DMS114 treated with DMSO at 0.1 percent for 48 hours (cell line): Measurements from ENCODE around the gene SUPT5H.
A peak's percentile ranks its signal among the peaks of the same experiment; 100 is the strongest.

Experiments used
- DNase-seq: peaks from one replicate; lab custom pipeline; 2025; ENCODE audit not compliant: unreplicated experiment; lab: John Stamatoyannopoulos, UW

The SUPT5H gene

DNA sequence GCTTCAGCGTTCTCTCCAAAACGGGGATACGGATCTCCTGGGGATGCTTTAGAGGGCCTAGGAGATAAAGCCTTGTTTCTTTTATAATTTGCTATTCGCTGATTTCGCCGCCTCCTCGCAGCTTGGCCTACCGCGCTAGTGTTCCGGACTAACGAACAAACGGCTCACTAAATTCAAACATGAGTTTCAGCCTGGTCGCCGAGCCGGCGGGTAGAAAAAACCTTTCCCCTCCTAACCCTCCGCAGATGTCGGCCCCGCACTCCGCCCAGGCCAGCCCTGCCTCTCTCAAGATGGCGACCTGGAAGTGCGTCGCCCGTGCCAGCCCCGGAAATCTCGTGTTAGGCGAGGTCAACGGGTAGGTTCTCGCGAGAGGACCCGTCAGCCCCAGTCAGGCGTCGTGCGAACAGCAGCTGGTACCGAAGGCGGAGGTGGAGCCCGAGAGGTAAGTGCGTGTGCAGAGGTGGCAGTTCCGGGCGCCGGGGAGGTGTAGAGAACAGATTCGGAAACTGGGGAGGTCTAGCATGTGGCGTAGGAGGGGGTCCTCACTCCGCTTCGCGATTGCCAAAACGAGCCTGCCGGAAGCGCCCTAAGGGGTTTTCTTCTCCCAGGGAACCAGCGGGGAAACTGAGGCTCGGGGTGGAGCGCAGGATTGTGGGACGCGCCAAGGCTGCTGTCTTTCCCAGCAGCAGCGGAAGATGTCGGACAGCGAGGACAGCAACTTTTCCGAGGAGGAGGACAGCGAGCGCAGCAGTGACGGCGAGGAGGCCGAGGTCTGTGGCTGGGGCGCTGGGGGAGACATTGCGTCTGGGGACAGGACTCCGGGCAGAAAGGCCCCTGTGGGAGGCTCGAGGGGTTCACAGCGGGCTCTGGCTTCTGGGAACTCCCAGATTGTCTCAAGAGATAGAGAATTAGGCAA, at the start of gene SUPT5H:
TSS of gene SUPT5H (plus strand) at position 387 of the 916 bp plus-strand sequence. CDS start at position 696, 309 bp downstream.
- peak; percentile 89 for DNase-seq

DNA sequence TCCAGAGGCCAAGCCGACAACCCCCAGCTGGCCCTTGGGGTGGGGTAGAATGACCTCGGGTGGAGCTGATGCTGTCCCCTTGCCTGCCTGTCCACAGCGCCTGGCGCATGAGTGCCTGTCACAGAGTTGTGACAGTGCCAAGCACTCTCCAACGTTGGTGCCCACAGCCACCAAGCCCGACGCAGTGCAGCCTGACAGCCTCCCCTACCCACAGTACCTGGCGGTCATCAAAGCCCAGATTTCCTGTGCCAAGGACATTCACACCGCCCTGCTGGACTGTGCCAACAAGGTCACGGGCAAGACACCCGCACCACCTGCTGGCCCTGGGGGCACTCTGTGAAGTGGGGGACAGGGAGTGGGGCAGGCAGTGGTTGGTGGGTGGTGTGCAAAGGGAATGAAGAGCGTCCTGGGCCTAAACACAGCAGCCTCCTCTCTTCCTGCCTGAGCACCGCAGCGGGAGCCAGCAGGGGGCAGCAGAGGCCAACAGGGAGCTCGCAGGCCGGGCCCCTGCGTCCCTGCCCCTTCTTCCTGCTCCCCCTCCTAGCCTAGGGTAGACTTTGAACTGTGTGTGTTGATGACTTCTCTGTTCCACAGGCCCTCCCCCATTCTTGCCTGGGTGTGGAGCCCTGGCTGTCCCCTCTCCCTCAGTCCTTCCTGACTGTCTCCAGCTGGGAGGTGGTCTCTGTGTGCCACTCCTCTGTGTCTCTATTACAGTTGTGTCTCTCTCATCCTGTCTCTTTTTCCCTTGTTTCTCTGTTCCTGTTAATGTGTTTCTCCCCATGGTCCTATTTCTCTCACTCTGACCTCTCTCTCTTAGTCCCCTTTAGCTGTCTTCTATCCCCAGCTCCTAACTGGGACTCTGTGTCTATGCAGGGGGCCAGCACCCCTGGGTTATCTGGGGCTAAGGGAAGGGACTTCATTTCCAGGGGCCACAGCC, 47.8 kb upstream of the SUPT5H start:
- DNase-seq = peak; percentile 42

GRCh38 chr19:39398297-39398864, 47.0 kb upstream of the SUPT5H start:
- no peak for DNase-seq

DNA sequence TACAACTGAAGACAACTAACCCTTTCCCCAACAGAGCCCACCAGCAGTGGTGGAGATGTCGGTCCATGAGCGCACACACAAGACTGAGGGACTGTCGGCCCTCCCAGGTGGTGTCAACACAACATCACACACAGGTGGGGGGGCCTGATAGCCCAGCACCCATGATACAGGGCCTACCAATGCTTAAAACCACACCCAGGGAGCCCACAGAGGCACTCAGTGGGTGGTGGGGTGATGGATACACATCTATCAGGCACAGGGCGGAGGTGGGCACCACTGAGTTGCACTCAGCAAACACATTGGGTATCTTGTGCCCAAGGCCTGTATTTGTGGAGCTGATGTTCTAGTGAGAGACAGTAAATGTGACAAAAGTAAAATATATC, 45.7 kb upstream of the SUPT5H start:
- DNase-seq = no peak

DNA sequence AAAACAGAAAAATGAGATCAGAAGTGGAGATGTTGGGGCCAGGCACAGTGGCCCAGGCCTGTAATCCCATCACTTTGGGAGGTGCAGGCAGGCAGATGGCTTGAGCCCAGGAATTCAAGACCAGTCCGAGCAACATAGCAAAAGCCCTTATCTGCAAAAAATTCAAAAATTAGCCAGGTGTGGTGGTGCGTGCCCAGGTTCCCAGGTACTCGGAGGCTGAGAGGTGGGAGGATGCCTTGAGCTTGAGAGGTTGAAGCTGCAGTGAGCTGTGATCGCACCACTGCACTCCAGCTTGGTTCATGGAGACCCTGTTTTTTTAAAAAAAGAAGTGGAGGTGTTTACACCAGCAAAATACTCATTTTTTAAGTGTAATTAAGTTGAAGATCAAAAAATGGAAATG, 45.3 kb upstream of the SUPT5H start:
- DNase-seq = no peak

- DNase-seq = no peak
Measured at GRCh38 chr19:39401070-39401548, 44.3 kb upstream of the SUPT5H start.

GRCh38 chr19:39401549-39402345, 43.6 kb upstream of the SUPT5H start:
- DNase-seq = no peak

DNA sequence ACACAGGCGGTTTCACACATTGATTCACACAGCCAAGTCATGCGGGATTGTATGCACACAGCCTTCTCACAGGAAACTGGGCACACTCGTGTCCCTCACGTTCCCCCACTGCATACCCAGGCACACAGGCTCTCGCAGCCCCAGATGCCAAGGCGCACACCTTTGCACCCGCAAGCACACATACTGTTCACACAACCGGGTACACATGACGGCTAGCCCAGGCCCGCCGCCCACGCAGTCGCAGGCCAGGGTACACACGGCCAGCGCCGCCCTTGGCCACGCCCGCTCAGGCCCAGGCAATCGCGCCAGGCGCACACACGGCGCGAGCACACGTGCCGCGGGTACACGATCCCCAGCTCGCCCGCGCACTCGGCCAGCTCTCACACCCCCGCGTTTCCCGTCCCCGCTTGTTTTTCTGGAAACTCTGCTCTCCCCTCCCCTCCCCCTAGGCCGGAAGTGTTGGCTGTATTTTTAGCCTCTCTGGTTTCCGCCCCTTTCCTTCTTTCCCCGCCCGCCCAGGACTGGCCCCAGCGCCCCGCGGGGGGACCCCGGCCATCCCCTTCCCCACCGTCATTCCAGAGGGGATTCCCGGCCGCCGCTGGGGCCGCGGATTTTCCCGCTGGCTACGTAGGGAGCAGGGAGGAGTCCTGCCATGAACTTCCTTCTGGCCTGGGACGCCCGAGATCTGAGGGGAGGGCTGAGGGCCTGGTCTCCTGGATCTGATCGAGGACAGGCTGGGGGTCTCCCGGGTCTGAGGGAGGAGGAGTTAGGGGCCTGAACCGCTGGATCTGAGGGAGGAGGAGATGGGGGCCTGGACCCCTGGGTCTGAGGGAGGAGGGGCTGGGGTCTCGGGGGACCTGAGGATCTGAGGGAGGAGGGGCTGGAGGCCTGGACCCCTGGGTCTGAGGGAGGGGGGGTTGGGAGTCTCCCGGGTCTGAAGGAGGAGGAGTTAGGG, 42.8 kb upstream of the SUPT5H start:
- DNase-seq = peak; percentile 20

DNA sequence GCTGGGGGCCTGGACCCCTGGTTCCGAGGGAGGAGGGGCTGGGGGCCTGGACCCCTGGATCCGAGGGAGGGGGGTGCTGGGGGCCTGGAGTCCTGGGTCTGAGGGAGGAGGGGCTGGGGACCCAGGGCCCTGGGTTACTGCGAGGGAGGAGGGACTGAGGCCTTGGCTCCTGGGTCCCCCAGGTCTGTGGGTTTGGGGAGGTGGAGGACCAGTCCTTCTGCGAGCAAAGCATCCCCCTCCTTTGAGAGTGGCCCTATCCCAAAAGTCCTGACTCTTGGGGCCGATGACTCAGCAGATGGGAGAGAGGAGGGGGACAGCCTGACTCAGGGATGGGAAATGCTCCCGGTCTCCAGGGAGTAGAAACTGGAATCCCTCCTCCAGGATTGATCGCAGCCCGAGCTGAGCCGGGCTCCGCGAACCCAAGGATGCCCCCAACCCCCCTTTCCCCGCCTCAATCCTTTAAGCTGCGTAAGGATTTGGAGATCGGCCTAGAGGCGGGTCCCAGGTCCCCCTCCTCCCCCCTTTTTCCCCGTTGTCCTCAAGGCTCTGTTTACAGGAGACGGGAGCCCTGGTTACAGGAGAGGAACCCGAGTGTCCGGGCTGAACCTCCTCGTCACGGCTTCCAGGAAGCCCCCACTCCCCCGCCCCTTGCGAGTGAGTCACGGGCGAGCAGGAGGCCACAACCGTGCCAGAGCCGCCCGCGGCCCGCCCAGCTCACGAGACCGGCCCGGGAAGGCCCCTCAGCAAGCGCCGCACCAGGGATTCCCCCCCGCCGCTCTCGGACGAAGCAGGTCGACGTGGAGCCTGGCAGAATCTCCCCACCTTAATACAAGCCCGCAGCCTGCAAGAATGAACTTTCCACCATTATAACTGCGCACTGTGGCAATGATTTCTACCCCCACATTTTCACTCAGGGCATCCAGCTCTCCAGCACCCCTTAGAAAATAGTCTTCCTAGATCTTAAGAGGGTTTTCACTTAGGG, 41.8 kb upstream of the SUPT5H start:
- peak; percentile 23 for DNase-seq

DNA sequence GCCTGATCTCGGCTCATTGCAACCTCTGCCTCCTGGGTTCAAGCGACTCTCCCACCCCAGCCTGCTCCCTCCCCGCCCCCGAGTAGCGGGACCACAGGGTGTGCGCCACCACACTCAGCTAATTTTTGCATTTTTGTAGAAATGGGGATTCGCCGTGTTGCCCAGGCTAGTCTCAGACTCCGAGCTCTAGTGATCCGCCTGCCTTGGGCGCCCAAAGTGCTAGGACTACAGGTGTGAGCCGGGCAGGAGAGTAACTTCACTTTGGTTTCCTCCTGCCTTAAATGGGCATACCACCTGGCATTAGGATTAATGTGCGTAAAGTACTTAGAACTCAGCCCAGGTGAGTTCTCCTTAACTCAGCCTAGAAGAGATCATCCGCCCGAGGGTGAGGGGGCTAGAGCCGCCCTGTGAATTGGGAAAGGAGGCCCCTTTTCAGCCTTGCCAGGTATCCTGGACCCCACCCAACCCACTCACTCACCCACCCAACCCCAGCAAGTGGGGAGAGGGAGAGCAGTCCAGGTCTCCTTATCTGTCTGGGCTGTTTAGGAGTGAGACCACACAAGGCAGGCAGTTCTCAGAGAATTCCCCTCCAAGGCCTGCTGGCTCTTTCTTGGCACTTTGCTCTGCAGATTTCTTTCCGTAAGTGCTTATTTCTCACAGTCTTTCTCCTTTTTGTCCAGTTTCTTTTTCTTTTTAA, 40.0 kb upstream of the SUPT5H start:
- DNase-seq = no peak

DNA sequence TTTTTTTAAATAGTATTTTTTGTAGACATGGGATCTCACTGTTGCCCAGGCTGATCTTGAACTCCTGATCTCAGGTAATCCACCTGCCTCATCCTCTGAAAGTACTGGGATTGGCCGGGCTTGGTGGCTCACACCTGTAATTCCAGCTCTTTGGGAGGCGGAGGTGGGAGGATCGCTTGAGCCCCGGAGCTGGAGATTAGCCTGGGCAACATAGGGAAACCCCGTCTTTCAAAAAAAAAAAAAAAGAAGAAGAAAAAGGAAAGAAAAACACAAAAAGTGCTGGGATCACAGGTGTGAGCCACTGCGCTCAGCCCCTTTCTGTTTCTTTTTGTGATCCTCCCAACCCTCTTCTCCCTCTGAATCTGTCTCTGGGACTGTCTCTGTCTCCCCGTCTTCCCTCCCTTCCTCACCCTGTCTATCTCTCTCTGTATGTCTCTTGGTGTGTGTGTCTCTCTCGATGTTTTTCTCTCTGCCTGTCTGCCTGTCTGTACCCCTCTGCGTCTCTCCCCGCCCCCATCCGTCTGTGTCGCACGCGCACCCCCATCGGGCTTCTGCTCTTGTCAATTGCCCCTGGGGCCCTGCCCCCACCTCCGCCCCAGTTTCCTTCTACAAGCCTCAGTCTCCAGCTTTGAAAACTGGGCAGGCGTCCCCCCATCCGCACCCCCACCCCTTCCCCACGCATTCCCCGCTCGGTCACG, 39.3 kb upstream of the SUPT5H start:
- peak; percentile 50 for DNase-seq

- peak; percentile 68 for DNase-seq
Measured at GRCh38 chr19:39406656-39407409, 38.5 kb upstream of the SUPT5H start, which contains the start of gene ZFP36. ZFP36 (plus strand) TSS chr19:39406847; CDS start chr19:39406905, 58 bp downstream.

GRCh38 chr19:39407410-39407659, 38.0 kb upstream of the SUPT5H start:
- DNase-seq = no peak

- no peak for DNase-seq
Measured at GRCh38 chr19:39407660-39408391, 37.6 kb upstream of the SUPT5H start.

- DNase-seq = no peak
Measured at GRCh38 chr19:39408392-39409207, 36.8 kb upstream of the SUPT5H start.
